Measurements from ENCODE around the gene TENT5A. TPM values are rescaled to one million over a fixed set of nuclear protein-coding genes. Genes with fewer than 3 reads are reported as not detected.

TENT5A gene
- 2.5 and 3.9 TPM in 2 replicates for total RNA-seq (2022)
- percentile 73 among the genes with signal in this experiment for Bru-seq, nascent RNA
- percentile 57 among the genes with signal in this experiment for BruChase-seq, experiment 1, labeled RNA remaining after a 6-hour chase
- percentile 91 among the genes with signal in this experiment for BruChase-seq, experiment 2, labeled RNA remaining after a 2-hour chase
- long read RNA-seq, full-length matches to known transcripts = 6 of 9 reads
- long read RNA-seq, partial matches to known transcripts = 2 of 9 reads
- long read RNA-seq, other reads (novel, unspliced or antisense) = 1 of 9 reads

DNA sequence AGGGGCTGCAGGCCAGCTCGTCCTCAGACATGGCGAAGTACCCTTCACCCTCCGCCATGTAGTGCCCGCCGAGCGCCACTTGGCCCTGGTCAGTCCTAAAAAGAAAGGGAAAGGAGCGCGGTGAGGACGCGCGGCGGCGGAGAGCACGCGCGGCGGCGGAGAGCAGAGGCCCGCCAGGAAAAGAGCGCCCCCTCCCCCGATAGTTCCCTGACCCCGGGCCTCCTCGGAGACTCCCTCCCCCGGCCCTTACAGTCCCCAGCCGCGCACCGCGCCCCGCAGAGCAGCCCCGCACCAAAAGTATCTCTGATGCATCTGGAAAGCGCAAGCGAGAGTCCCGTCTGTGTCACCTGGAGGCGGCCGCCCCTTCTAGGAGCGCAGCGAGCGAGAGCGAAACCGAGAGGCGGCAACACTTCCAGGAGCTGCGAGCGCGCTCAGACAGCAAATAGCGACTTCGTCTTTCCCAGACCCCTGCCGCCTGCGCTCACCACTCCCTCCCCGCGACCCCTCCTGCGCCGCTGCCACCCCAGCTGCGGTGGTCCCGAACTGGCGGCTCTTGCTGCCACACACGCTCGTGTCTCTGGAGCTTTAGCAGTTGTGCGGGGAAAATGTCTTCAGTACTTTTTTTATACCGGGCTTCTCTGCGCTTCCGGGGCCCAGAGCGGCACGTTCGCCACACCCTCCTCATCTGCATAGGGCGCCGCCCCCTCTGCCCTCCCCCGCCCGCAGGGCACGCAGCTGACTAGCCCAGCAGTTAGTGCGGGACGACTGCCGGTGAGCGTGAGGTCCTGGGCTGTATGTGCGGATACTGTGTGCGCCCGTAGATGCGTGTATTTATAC is at the start of gene TENT5A:
TENT5A (minus strand) TSS at position 598 of the 837 bp plus-strand sequence; CDS start at position 58, 540 bp downstream.
- POLR2A ChIA-PET = interaction anchor here (0.6 to 4.3 kb wide), 40 partner anchors 9 to 1593 kb away, joined by 3 to 54 read pairs (median 4); no protein-coding TSS in a partner anchor
- Mint-ChIP-seq H3K36me3 (ENCODE audit: insufficient read depth, unreplicated experiment) (peaks cover 27% of the 10 kb centered on the region), H3K27ac (ENCODE audit: low read depth, unreplicated experiment) (peak within 1 kb of the TSS; percentile 88), H3K4me3 (ENCODE audit: unreplicated experiment) (peak within 1 kb of the TSS; percentile 98), H3K9me3 (ENCODE audit: unreplicated experiment) (no peaks in the 10 kb centered on the region), H3K27me3 (ENCODE audit: insufficient read depth, unreplicated experiment) (no peaks in the 10 kb centered on the region), H3K4me1 (ENCODE audit: insufficient read depth, unreplicated experiment) (peaks cover 18% of the 10 kb centered on the region)
- TF ChIP-seq, protein P1, sequence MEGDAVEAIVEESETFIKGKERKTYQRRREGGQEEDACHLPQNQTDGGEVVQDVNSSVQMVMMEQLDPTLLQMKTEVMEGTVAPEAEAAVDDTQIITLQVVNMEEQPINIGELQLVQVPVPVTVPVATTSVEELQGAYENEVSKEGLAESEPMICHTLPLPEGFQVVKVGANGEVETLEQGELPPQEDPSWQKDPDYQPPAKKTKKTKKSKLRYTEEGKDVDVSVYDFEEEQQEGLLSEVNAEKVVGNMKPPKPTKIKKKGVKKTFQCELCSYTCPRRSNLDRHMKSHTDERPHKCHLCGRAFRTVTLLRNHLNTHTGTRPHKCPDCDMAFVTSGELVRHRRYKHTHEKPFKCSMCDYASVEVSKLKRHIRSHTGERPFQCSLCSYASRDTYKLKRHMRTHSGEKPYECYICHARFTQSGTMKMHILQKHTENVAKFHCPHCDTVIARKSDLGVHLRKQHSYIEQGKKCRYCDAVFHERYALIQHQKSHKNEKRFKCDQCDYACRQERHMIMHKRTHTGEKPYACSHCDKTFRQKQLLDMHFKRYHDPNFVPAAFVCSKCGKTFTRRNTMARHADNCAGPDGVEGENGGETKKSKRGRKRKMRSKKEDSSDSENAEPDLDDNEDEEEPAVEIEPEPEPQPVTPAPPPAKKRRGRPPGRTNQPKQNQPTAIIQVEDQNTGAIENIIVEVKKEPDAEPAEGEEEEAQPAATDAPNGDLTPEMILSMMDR (IDR thresholded peaks at IDR 0.05; ENCODE audit: unreplicated experiment) = no peak
- CTCF ChIA-PET = interaction anchor here (0.5 to 5.1 kb wide), 16 partner anchors 10 to 1638 kb away, joined by 3 to 42 read pairs (median 3); no protein-coding TSS in a partner anchor
- DNase-seq (ENCODE audit: unreplicated experiment) = peak; percentile 90
- BruUV-seq (replicated peaks) = no TSS peak
- intact Hi-C loops (cut with micrococcal nuclease) = loop anchor here (1.0 to 10.0 kb wide), 9 partner anchors 182 to 1620 kb away; no protein-coding TSS in a partner anchor

DNA sequence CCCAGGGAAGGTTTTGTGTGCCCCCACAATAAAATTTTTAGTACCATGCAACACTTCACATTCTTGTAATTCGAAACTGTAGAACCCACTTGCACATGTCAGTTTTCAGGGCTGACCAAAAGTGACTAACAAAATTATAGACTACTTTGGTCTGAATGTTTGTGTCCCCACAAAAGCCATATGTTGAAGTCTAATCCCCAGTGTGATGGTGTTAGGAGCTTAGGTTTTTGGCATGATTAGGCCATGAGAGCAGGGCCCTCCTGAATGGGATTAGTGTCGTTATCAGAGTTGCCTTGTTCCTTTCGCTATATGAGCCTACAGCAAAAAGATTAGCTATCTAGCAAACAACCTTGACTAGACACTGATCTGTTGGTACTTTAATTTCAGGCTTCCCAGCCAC is 49.0 kb upstream of the TENT5A start:
- BruUV-seq (replicated peaks) = no TSS peak
- H3K9me3 Mint-ChIP-seq (ENCODE audit: unreplicated experiment) = no peaks in the 10 kb centered on the region
- intact Hi-C loops (cut with micrococcal nuclease) = no loop called here
- no peaks in the 10 kb centered on the region for H3K4me1 Mint-ChIP-seq (ENCODE audit: insufficient read depth, unreplicated experiment)
- no peaks in the 10 kb centered on the region for H3K27me3 Mint-ChIP-seq (ENCODE audit: insufficient read depth, unreplicated experiment)
- TF ChIP-seq, protein P1 (IDR thresholded peaks at IDR 0.05; ENCODE audit: unreplicated experiment) = no peak
- ChIA-PET CTCF (interaction anchor here (0.6 kb wide), 1 partner anchor 71 kb away, joined by 3 read pairs; no protein-coding TSS in a partner anchor), POLR2A (interaction anchor here (0.6 to 1.7 kb wide), 2 partner anchors 15 to 1428 kb away, joined by 3 to 4 read pairs; no protein-coding TSS in a partner anchor)
- H3K4me3 Mint-ChIP-seq (ENCODE audit: unreplicated experiment) = no peak overlapping the region
- H3K36me3 Mint-ChIP-seq (ENCODE audit: insufficient read depth, unreplicated experiment) = no peaks in the 10 kb centered on the region
- no peak overlapping the region for H3K27ac Mint-ChIP-seq (ENCODE audit: low read depth, unreplicated experiment)
- DNase-seq (ENCODE audit: unreplicated experiment) = no peak

DNA sequence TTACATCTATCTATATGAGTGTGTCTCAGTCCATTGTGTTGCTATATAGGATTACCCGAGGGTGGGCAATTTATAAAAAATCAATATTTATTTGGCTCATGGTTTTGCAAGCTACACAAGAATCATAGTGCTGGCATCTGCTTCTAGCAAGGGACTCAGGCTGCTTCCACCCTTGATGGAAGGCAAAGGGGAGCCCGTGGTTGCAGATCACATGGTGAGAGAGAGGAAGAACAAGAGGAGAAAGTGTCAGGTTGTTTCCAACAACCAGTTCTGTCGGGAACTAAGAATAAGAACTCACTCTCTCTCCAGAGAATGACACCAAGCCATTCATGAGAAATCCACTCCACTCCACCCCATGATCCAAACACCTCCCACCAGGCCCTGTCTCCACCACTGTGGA is 48.2 kb upstream of the TENT5A start:
- TF ChIP-seq, protein P1 (IDR thresholded peaks at IDR 0.05; ENCODE audit: unreplicated experiment) = no peak
- no peaks in the 10 kb centered on the region for H3K4me1 Mint-ChIP-seq (ENCODE audit: insufficient read depth, unreplicated experiment)
- intact Hi-C loops (cut with micrococcal nuclease) = no loop called here
- ChIA-PET CTCF (no interaction called here), POLR2A (interaction anchor here (1.7 kb wide), 1 partner anchor 15 kb away, joined by 4 read pairs; no protein-coding TSS in a partner anchor)
- no peaks in the 10 kb centered on the region for H3K36me3 Mint-ChIP-seq (ENCODE audit: insufficient read depth, unreplicated experiment)
- no peak for DNase-seq (ENCODE audit: unreplicated experiment)
- H3K27me3 Mint-ChIP-seq (ENCODE audit: insufficient read depth, unreplicated experiment) = no peaks in the 10 kb centered on the region
- peaks cover 8% of the 10 kb centered on the region for H3K9me3 Mint-ChIP-seq (ENCODE audit: unreplicated experiment)
- no TSS peak for BruUV-seq (replicated peaks)
- no peak overlapping the region for H3K4me3 Mint-ChIP-seq (ENCODE audit: unreplicated experiment)
- no peak overlapping the region for H3K27ac Mint-ChIP-seq (ENCODE audit: low read depth, unreplicated experiment)

DNA sequence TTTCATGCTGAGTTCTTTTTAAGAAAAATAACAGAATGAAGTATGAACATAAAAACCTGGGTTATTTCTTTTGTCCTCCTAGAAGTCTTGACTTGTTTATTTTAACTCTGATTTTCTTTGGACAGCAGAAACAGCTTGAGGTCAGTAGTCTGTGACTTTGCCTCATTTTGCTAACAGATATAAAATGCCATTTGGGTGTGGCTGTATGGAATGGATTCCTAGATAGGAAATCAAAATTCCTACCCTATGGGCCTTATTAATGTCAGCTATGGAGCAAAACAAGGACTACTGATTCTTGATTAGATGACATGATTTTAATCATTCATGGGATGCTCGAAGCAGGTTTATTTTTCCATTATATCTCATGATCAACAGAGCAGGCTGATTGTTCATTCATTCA is 46.8 kb upstream of the TENT5A start:
- Mint-ChIP-seq H3K4me1 (ENCODE audit: insufficient read depth, unreplicated experiment) (no peaks in the 10 kb centered on the region), H3K4me3 (ENCODE audit: unreplicated experiment) (no peak overlapping the region), H3K9me3 (ENCODE audit: unreplicated experiment) (peaks cover 13% of the 10 kb centered on the region), H3K27ac (ENCODE audit: low read depth, unreplicated experiment) (no peak overlapping the region), H3K36me3 (ENCODE audit: insufficient read depth, unreplicated experiment) (no peaks in the 10 kb centered on the region), H3K27me3 (ENCODE audit: insufficient read depth, unreplicated experiment) (no peaks in the 10 kb centered on the region)
- DNase-seq (ENCODE audit: unreplicated experiment) = no peak
- POLR2A ChIA-PET = interaction anchor here (0.7 kb wide), 1 partner anchor 47 kb away, joined by 3 read pairs; the partner anchor contains the start of gene TENT5A
- intact Hi-C loops (cut with micrococcal nuclease) = no loop called here
- no TSS peak for BruUV-seq (replicated peaks)
- TF ChIP-seq, protein P1 (IDR thresholded peaks at IDR 0.05; ENCODE audit: unreplicated experiment) = no peak
- CTCF ChIA-PET = no interaction called here
